ENCODE measurements around the gene TLX2. TPM values are rescaled to one million over a fixed set of nuclear protein-coding genes. Genes with fewer than 3 reads are reported as not detected.
A peak's percentile ranks its signal among the peaks of the same experiment; 100 is the strongest.

The TLX2 gene
- total and polyA plus RNA-seq, 2 of the 8 experiments (the other 6 are each of a cell fraction or from before 2014, with no cell fraction given): 0.06 to 0.17 TPM

GRCh38 chr2:74555610-74556103 is 41.4 kb downstream of the TLX2 start:
- TF ChIP-seq SUZ12 (IDR thresholded peaks at IDR 0.05; ENCODE audit: low read length) (0 out of 2 replicates have a peak, but pooled peaks have one; percentile 23), EP300 (IDR thresholded peaks at IDR 0.05; ENCODE audit: borderline replicate concordance in 1 of 2, low read depth in 2 of 2, low read length in 2 of 2) (no peak)
- Histone ChIP-seq H3K23me2 (ENCODE audit: low read depth, low read length) (peaks cover 18% of the 10 kb centered on the region), H3K79me2 (ENCODE audit: control insufficient read depth in 1 of 2, insufficient read depth in 2 of 2, low read length in 2 of 2) (no peaks in the 10 kb centered on the region), H3K23ac (ENCODE audit: insufficient read length) (no peak overlapping the region), H4K91ac (replicated peaks; ENCODE audit: insufficient read length, low read length) (no peak overlapping the region), H2BK5ac (ENCODE audit: low read depth, low read length) (no peak overlapping the region), H3K27ac (ENCODE audit: low read depth, low read length) (no peak overlapping the region), H3K4ac (replicated peaks; ENCODE audit: insufficient read length, low read depth, low read length) (no peak overlapping the region), H2AFZ (ENCODE audit: low read length) (no peak overlapping the region), H3K56ac (replicated peaks; ENCODE audit: insufficient read length, low read depth, low read length) (no peak overlapping the region), H4K8ac (ENCODE audit: extremely low read depth, insufficient read depth, low read length) (no peak overlapping the region; the same call in 1 of the 2 replicates), H3K36me3 (ENCODE audit: control insufficient read depth in 2 of 4, insufficient read depth in 4 of 4, low read length in 3 of 4) (peaks cover 0 to 3% (median 0%) of the 10 kb centered on the region in 4 experiments; a peak in 1 of 8 replicates), H4K5ac (ENCODE audit: insufficient read length, low read depth, low read length) (no peak overlapping the region), H3K27me3 (replicated peaks in 1 of 4; ENCODE audit: control insufficient read depth in 3 of 4, extremely low read depth in 1 of 4, insufficient read depth in 3 of 4, low read length in 3 of 4) (peaks cover 0 to 46% (median 27%) of the 10 kb centered on the region in 4 experiments; a peak in 6 of 7 replicates), H3K9ac (replicated peaks in 1 of 4; ENCODE audit: extremely low read depth in 1 of 4, low read depth in 3 of 4, low read length in 3 of 4) (peak overlapping the region in 1 of 4 experiments; percentile 20; a peak in 2 of 7 replicates), H3K9me3 (ENCODE audit: insufficient read depth in 2 of 2, low read depth in 1 of 2, low read length in 1 of 2) (no peaks in the 10 kb centered on the region), H2BK12ac (ENCODE audit: low read depth, low read length) (no peak overlapping the region; the same call in 1 of the 2 replicates), H3K4me3 (ENCODE audit: extremely low read depth in 1 of 4, insufficient read depth in 2 of 4, low read depth in 3 of 4, low read length in 4 of 4) (peak overlapping the region; percentile 83 to 94 (median 90)), H2AK5ac (ENCODE audit: low read depth, low read length) (no peak overlapping the region), H2BK20ac (ENCODE audit: low read length) (no peak overlapping the region), H2BK15ac (ENCODE audit: low read length) (no peak overlapping the region), H3K14ac (ENCODE audit: insufficient read length) (no peak overlapping the region), H3K18ac (ENCODE audit: extremely low read depth, low read length) (0 out of 2 replicates have a peak overlapping the region, but pooled peaks have one; percentile 25), H3K79me1 (ENCODE audit: low read depth, low read length) (no peaks in the 10 kb centered on the region; the same call in 1 of the 2 replicates), H4K20me1 (replicated peaks in 1 of 2; ENCODE audit: control insufficient read depth in 1 of 2, insufficient read depth in 2 of 2, low read length in 2 of 2) (peaks cover 2 to 4% of the 10 kb centered on the region in 2 experiments), H3K4me2 (ENCODE audit: insufficient read depth in 1 of 2, low read depth in 2 of 2, low read length in 2 of 2) (peak overlapping the region; percentile 93 to 94), H3K4me1 (replicated peaks in 1 of 4; ENCODE audit: control insufficient read depth in 3 of 4, insufficient read depth in 4 of 4, low read length in 3 of 4) (peaks cover 0 to 14% (median 8%) of the 10 kb centered on the region in 4 experiments; a peak in 6 of 7 replicates), H2BK120ac (replicated peaks; ENCODE audit: low read depth, low read length) (no peak overlapping the region)
- WGBS, 2 experiments (ENCODE audit: extremely low coverage in 1 of 2, insufficient coverage in 1 of 2, insufficient read length in 1 of 2, insufficient replicate concordance in 2 of 2, low coverage in 1 of 2, low lambda C conversion rate in 2 of 2, missing lambda C conversion rate in 1 of 2): 66% methylated on average over 17 of the region's 17 CpGs; no CpG with 5 or more reads in 1 of the 2 experiments
- no peak for DNase-seq (ENCODE audit: low read depth in 1 of 2, low spot score in 2 of 2)
- ChIA-PET CTCF (ENCODE audit: partially characterized antibody) (interaction anchor here (0.5 to 7.5 kb wide), 5 partner anchors 8 to 704 kb away, joined by 3 to 56 read pairs (median 4); partner anchors contain the start of genes CCDC142 and TTC31), POLR2A (ENCODE audit: partially characterized antibody) (interaction anchor here (0.6 to 2.6 kb wide), 11 partner anchors 9 to 72 kb away, joined by 3 to 16 read pairs (median 3); partner anchors contain the start of genes AUP1, CCDC142, HTRA2 and TTC31)
- no peak for FAIRE-seq

Data from H1 (cell line).